Suprapubic skin (tissue), 4 donors: Measurements from ENCODE around the gene CERS1. TPM values are rescaled to one million over a fixed set of nuclear protein-coding genes. Genes with fewer than 3 reads are reported as not detected.

ENCODE experiments used
- DNase-seq, 2 donors: peaks; one replicate each; pipeline ENCODE4 v3.0.0-alpha.2; 2019; ENCODE audit warnings: low spot score in 2 of 2
- H3K27ac ChIP-seq: fragments of 200-600 bp; sonication (generic); one replicate; pipeline ENCODE4 v1.5.1; 2019
- H3K27me3 ChIP-seq: fragments of 200-600 bp; sonication (generic); one replicate; pipeline ENCODE4 v1.5.1; 2019
- H3K36me3 ChIP-seq: fragments of 200-600 bp; sonication (generic); one replicate; pipeline ENCODE4 v1.5.1; 2019
- H3K4me1 ChIP-seq: fragments of 200-600 bp; sonication (generic); one replicate; pipeline ENCODE4 v1.5.1; 2019
- H3K4me3 ChIP-seq: fragments of 200-600 bp; sonication (generic); one replicate; pipeline ENCODE4 v1.5.1; 2019; ENCODE audit warnings: mild to moderate bottlenecking
- H3K9me3 ChIP-seq: fragments of 200-600 bp; sonication (generic); one replicate; pipeline ENCODE4 v1.5.1; 2019
- EP300 ChIP-seq: sonication (generic); formaldehyde crosslinking; IDR thresholded peaks from one replicate; pipeline ENCODE4 v1.6.1; 2017; ENCODE audit warnings: antibody characterized with exemption
- POLR2A ChIP-seq, 2 donors: fragments of 450-650 bp; IDR thresholded peaks; one replicate each; pipeline ENCODE4 v1.6.1; 2017; ENCODE audit warnings: antibody characterized with exemption in 2 of 2, mild to moderate bottlenecking in 2 of 2, moderate library complexity in 2 of 2
- POLR2AphosphoS5 ChIP-seq, 3 donors: sonication (generic); formaldehyde crosslinking; IDR thresholded peaks; one replicate each; pipeline ENCODE4 v1.6.1; 2017; ENCODE audit warnings: antibody characterized with exemption in 3 of 3
- WGBS: methylation state at CpG from one replicate; pipeline ENCODE4 v1.1.5; 2018; 5-methylcytosine and 5-hydroxymethylcytosine counted together
- total RNA-seq, 4 donors: library from RNA; depleted of rRNA; stranded (reverse); fragments of >200 nt; gene quantifications; one replicate each; pipeline ENCODE4 v1.1.0, GENCODE V29; 2016
- TF ChIP-seq, protein P1 (sequence below), 2 donors: fragments of 200-600 bp in 1 of 2; fragments of 450-650 bp in 1 of 2; sonication (generic) in 1 of 2; IDR thresholded peaks; one replicate each; pipeline ENCODE4 v1.5.1; 2016 to 2019; ENCODE audit warnings: antibody characterized with exemption in 2 of 2, mild to moderate bottlenecking in 1 of 2, moderate library complexity in 1 of 2

CERS1 gene
- total RNA-seq, 4 donors from 2014 or later = 0.68 TPM; not detected in 3

DNA sequence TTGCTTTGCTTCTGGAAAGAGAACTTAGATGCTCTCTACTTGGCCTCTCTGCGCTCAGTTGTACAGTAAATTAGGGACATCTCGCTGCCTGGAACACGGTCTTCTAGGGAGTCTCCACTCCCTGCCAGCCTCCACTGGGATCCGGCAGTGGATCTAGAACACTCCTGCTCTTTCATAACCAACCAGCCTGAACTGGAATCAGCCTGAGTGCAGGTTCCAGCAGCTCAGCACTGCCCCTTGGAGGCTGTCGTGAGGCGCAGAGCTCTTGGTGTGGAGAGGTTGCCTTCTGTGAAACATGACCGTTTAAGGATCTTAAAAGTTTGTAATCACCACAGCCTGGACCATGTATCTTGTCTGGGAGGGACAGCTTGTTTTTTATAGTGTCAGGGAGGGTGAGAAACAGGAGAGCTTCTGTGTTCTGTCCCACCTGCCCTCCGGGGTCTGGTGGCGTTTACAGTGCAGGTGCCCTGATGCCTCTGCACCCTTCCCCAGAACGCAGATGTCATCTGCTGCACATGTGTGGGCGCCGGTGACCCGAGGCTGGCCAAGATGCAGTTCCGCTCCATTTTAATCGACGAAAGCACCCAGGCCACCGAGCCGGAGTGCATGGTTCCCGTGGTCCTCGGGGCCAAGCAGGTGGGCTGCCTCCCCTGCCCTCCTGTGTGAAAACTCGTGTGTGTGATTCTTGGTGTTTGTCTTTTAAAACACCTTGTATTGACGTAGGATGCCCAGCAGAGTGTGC lies 39.4 kb downstream of the CERS1 start:
- TF ChIP-seq, protein P1, sequence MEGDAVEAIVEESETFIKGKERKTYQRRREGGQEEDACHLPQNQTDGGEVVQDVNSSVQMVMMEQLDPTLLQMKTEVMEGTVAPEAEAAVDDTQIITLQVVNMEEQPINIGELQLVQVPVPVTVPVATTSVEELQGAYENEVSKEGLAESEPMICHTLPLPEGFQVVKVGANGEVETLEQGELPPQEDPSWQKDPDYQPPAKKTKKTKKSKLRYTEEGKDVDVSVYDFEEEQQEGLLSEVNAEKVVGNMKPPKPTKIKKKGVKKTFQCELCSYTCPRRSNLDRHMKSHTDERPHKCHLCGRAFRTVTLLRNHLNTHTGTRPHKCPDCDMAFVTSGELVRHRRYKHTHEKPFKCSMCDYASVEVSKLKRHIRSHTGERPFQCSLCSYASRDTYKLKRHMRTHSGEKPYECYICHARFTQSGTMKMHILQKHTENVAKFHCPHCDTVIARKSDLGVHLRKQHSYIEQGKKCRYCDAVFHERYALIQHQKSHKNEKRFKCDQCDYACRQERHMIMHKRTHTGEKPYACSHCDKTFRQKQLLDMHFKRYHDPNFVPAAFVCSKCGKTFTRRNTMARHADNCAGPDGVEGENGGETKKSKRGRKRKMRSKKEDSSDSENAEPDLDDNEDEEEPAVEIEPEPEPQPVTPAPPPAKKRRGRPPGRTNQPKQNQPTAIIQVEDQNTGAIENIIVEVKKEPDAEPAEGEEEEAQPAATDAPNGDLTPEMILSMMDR (IDR thresholded peaks at IDR 0.05) = no peak
- no peak for TF ChIP-seq EP300
- TF ChIP-seq POLR2AphosphoS5 (IDR thresholded peaks at IDR 0.05) = no peak
- TF ChIP-seq POLR2A (IDR thresholded peaks at IDR 0.05) = no peak
- no peaks in the 10 kb centered on the region for H3K27me3 ChIP-seq
- H3K36me3 ChIP-seq = peaks cover 100% of the 10 kb centered on the region
- H3K4me3 ChIP-seq = no peak overlapping the region
- H3K4me1 ChIP-seq = no peaks in the 10 kb centered on the region
- no peak overlapping the region for H3K27ac ChIP-seq
- DNase-seq = no peak
- H3K9me3 ChIP-seq = no peaks in the 10 kb centered on the region
- 82% methylated on average over 14 of the region's 22 CpGs for WGBS

DNA sequence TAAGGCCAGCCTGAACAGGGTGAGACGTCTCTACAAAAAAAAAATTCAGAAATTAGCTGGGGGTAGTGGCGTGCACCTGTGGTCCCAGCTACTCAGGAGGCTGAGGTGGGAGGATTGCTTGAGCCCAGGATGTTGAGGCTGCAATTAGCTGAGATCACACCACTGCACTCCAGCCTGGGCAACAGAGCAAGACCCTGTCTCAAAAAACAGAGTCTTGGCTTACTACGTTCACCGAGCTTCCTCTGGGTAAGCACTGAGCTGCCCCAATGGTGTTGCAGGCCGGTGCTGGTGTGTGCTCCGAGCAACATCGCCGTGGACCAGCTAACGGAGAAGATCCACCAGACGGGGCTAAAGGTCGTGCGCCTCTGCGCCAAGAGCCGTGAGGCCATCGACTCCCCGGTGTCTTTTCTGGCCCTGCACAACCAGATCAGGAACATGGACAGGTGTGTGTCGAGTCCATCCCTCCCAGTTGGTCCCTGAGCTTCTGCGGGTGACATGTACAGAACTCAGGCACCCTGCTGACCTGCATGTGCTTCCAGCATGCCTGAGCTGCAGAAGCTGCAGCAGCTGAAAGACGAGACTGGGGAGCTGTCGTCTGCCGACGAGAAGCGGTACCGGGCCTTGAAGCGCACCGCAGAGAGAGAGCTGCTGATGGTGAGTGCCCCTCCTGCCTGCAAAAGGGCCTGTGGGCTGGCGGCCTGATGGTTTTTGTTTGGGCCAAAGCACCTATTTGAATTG lies 40.1 kb downstream of the CERS1 start:
- H3K4me3 ChIP-seq = no peak overlapping the region
- H3K36me3 ChIP-seq = peaks cover 100% of the 10 kb centered on the region
- no peaks in the 10 kb centered on the region for H3K9me3 ChIP-seq
- peaks cover 4% of the 10 kb centered on the region for H3K4me1 ChIP-seq
- no peak overlapping the region for H3K27ac ChIP-seq
- H3K27me3 ChIP-seq = no peaks in the 10 kb centered on the region
- TF ChIP-seq, protein P1 (IDR thresholded peaks at IDR 0.05) = no peak
- TF ChIP-seq EP300 (no peak), POLR2A (IDR thresholded peaks at IDR 0.05) (no peak), POLR2AphosphoS5 (IDR thresholded peaks at IDR 0.05) (no peak)
- WGBS = 90% methylated on average over 13 of the region's 27 CpGs
- DNase-seq = no peak

GRCh38 chr19:18854982-18855381 lies 41.0 kb downstream of the CERS1 start:
- TF ChIP-seq EP300 (no peak), POLR2AphosphoS5 (IDR thresholded peaks at IDR 0.05) (no peak), POLR2A (IDR thresholded peaks at IDR 0.05) (no peak)
- TF ChIP-seq, protein P1 (IDR thresholded peaks at IDR 0.05) = no peak
- Histone ChIP-seq H3K4me3 (no peak overlapping the region), H3K27me3 (no peaks in the 10 kb centered on the region), H3K4me1 (peaks cover 13% of the 10 kb centered on the region), H3K9me3 (no peaks in the 10 kb centered on the region), H3K36me3 (peaks cover 100% of the 10 kb centered on the region), H3K27ac (no peak overlapping the region)
- no peak for DNase-seq
- WGBS = 98% methylated on average over 9 of the region's 33 CpGs

- Histone ChIP-seq H3K27me3 (no peaks in the 10 kb centered on the region), H3K9me3 (no peaks in the 10 kb centered on the region), H3K4me1 (peaks cover 24% of the 10 kb centered on the region), H3K36me3 (peaks cover 90% of the 10 kb centered on the region), H3K27ac (no peak overlapping the region), H3K4me3 (no peak overlapping the region)
- TF ChIP-seq, protein P1 (IDR thresholded peaks at IDR 0.05) = no peak
- TF ChIP-seq POLR2AphosphoS5 (IDR thresholded peaks at IDR 0.05) (no peak), POLR2A (IDR thresholded peaks at IDR 0.05) (no peak), EP300 (no peak)
- no peak for DNase-seq
- whole genome bisulfite sequencing = 93% methylated on average over 6 of the region's 17 CpGs
Observed at GRCh38 chr19:18853755-18854427, 42.1 kb downstream of the CERS1 start.

- DNase-seq = no peak
- Histone ChIP-seq H3K36me3 (peaks cover 77% of the 10 kb centered on the region), H3K9me3 (no peaks in the 10 kb centered on the region), H3K27ac (no peak overlapping the region), H3K4me3 (no peak overlapping the region), H3K4me1 (peaks cover 36% of the 10 kb centered on the region), H3K27me3 (no peaks in the 10 kb centered on the region)
- 75% methylated on average over 8 of the region's 12 CpGs for WGBS
- TF ChIP-seq POLR2A (IDR thresholded peaks at IDR 0.05) = no peak
- TF ChIP-seq POLR2AphosphoS5 (IDR thresholded peaks at IDR 0.05) = no peak
- no peak for TF ChIP-seq EP300
- TF ChIP-seq, protein P1 (IDR thresholded peaks at IDR 0.05) = no peak
Observed at GRCh38 chr19:18852648-18853047, 43.3 kb downstream of the CERS1 start.
